ENCODE measurements around the gene PTBP3.

Gene PTBP3

DNA sequence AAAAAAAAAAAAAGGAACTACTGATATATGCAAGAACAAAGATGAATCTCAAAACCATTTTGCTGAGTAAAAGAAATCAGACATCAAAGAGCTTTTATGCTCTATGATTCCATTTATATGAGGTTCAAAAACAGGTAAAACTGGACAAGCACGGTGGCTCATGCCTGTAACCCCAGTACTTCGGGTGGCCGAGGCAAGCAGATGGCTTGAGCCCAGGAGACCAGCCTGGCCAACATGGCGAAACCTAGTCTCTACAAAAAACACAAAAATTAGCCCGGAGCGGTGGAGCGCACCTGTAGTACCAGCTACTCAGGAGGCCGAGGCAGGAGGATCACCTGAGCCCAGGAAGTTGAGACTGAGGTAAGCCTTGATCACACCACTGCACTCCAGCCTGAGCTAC, 7.8 kb downstream of the PTBP3 start:
- Histone ChIP-seq H3K27me3 (replicated peaks; ENCODE audit: insufficient read depth, low read length) (no peaks in the 10 kb centered on the region), H4K20me1 (ENCODE audit: insufficient read depth, low read length) (no peaks in the 10 kb centered on the region), H3K9me2 (replicated peaks; ENCODE audit: insufficient read depth, low read length) (no peaks in the 10 kb centered on the region), H3K27ac (ENCODE audit: low read length) (no peak overlapping the region), H3F3A (ENCODE audit: insufficient read depth, low read length) (no peaks in the 10 kb centered on the region), H3K36me3 (replicated peaks; ENCODE audit: insufficient read depth, low read length) (no peaks in the 10 kb centered on the region), H3K9me3 (replicated peaks; ENCODE audit: insufficient read depth, low read length) (no peaks in the 10 kb centered on the region), H3K4me2 (ENCODE audit: low read depth, low read length) (no peak overlapping the region), H2AFZ (ENCODE audit: low read length) (no peak overlapping the region), H3K9ac (ENCODE audit: low read length) (no peak overlapping the region), H3K4me1 (ENCODE audit: low read length) (no peaks in the 10 kb centered on the region), H3K4me3 (ENCODE audit: low read length) (no peak overlapping the region), H3K79me2 (ENCODE audit: low read length) (peaks cover 97% of the 10 kb centered on the region)
- TF ChIP-seq, protein P1, sequence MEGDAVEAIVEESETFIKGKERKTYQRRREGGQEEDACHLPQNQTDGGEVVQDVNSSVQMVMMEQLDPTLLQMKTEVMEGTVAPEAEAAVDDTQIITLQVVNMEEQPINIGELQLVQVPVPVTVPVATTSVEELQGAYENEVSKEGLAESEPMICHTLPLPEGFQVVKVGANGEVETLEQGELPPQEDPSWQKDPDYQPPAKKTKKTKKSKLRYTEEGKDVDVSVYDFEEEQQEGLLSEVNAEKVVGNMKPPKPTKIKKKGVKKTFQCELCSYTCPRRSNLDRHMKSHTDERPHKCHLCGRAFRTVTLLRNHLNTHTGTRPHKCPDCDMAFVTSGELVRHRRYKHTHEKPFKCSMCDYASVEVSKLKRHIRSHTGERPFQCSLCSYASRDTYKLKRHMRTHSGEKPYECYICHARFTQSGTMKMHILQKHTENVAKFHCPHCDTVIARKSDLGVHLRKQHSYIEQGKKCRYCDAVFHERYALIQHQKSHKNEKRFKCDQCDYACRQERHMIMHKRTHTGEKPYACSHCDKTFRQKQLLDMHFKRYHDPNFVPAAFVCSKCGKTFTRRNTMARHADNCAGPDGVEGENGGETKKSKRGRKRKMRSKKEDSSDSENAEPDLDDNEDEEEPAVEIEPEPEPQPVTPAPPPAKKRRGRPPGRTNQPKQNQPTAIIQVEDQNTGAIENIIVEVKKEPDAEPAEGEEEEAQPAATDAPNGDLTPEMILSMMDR (IDR thresholded peaks at IDR 0.05; ENCODE audit: low read length) = no peak
- TF ChIP-seq EZH2 (optimal IDR thresholded peaks at IDR 0.05; ENCODE audit: low read depth, low read length) (no peak), EZH2phosphoT487 (IDR thresholded peaks at IDR 0.05; ENCODE audit: low read length) (no peak)
- no peak for DNase-seq

DNA sequence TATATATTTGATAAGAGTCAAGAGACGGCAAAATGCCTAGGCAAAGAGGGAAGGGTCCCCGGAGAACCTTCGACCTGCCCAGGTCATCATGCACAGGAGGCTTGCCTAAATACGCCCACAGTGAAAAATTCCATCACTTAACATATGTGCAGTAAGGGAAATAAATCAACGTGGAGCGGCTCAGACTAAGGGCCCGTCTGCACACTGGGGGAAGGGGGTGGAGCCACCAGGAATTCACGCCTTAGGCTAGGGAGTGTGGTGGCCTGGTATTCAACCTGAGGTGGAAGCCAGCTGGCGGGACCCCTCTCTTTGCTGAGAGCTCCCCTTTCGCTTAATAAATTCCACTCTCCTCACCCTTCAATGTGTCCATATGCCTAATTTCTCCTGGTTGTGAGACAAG, 8.3 kb downstream of the PTBP3 start:
- H3K4me3 ChIP-seq (ENCODE audit: low read length) = no peak overlapping the region
- H3K9me2 ChIP-seq (replicated peaks; ENCODE audit: insufficient read depth, low read length) = no peaks in the 10 kb centered on the region
- H3K9ac ChIP-seq (ENCODE audit: low read length) = no peak overlapping the region
- H3K36me3 ChIP-seq (replicated peaks; ENCODE audit: insufficient read depth, low read length) = no peaks in the 10 kb centered on the region
- H3K27me3 ChIP-seq (replicated peaks; ENCODE audit: insufficient read depth, low read length) = no peaks in the 10 kb centered on the region
- DNase-seq = no peak
- no peaks in the 10 kb centered on the region for H4K20me1 ChIP-seq (ENCODE audit: insufficient read depth, low read length)
- no peak overlapping the region for H3K27ac ChIP-seq (ENCODE audit: low read length)
- peaks cover 95% of the 10 kb centered on the region for H3K79me2 ChIP-seq (ENCODE audit: low read length)
- no peak overlapping the region for H2AFZ ChIP-seq (ENCODE audit: low read length)
- no peaks in the 10 kb centered on the region for H3F3A ChIP-seq (ENCODE audit: insufficient read depth, low read length)
- H3K4me2 ChIP-seq (ENCODE audit: low read depth, low read length) = no peak overlapping the region
- TF ChIP-seq EZH2phosphoT487 (IDR thresholded peaks at IDR 0.05; ENCODE audit: low read length) = no peak
- TF ChIP-seq, protein P1 (IDR thresholded peaks at IDR 0.05; ENCODE audit: low read length) = no peak
- no peak for TF ChIP-seq EZH2 (optimal IDR thresholded peaks at IDR 0.05; ENCODE audit: low read depth, low read length)
- no peaks in the 10 kb centered on the region for H3K4me1 ChIP-seq (ENCODE audit: low read length)
- no peaks in the 10 kb centered on the region for H3K9me3 ChIP-seq (replicated peaks; ENCODE audit: insufficient read depth, low read length)

DNA sequence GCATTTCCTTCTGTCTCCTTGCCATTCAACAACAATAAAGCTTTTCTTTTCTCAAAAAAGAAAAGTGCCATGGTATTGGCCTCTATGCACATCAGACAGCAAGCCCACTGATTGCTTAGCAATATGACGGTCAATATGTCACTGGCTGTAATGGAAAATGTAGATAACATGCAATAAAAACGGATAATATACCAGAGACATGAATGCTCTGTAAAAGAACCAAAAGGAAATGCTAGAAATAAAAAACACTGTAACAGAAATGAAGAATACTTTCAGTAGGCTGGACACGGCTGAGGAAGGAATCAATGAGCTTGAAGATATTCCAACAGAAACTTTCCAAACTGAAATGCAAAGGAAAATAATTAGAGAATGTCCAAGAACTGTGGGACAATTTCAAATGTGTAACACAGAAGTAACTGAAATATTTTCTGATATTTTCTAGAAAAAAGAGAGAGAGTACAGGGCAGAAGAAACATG, 10.0 kb downstream of the PTBP3 start:
- Histone ChIP-seq H3K9ac (ENCODE audit: low read length) (no peak overlapping the region), H3K9me2 (replicated peaks; ENCODE audit: insufficient read depth, low read length) (no peaks in the 10 kb centered on the region), H3K4me2 (ENCODE audit: low read depth, low read length) (no peak overlapping the region), H2AFZ (ENCODE audit: low read length) (no peak overlapping the region), H3K79me2 (ENCODE audit: low read length) (peaks cover 93% of the 10 kb centered on the region), H4K20me1 (ENCODE audit: insufficient read depth, low read length) (no peaks in the 10 kb centered on the region), H3K4me1 (ENCODE audit: low read length) (no peaks in the 10 kb centered on the region), H3K9me3 (replicated peaks; ENCODE audit: insufficient read depth, low read length) (no peaks in the 10 kb centered on the region), H3K36me3 (replicated peaks; ENCODE audit: insufficient read depth, low read length) (no peaks in the 10 kb centered on the region), H3F3A (ENCODE audit: insufficient read depth, low read length) (no peaks in the 10 kb centered on the region), H3K27ac (ENCODE audit: low read length) (no peak overlapping the region), H3K27me3 (replicated peaks; ENCODE audit: insufficient read depth, low read length) (no peaks in the 10 kb centered on the region), H3K4me3 (ENCODE audit: low read length) (no peak overlapping the region)
- DNase-seq = no peak
- TF ChIP-seq EZH2phosphoT487 (IDR thresholded peaks at IDR 0.05; ENCODE audit: low read length) (no peak), EZH2 (optimal IDR thresholded peaks at IDR 0.05; ENCODE audit: low read depth, low read length) (no peak)
- TF ChIP-seq, protein P1 (IDR thresholded peaks at IDR 0.05; ENCODE audit: low read length) = no peak

All from MM.1S (cell line).